H1 (cell line): ENCODE data around the gene ADAM23. TPM values are rescaled to one million over a fixed set of nuclear protein-coding genes. Genes with fewer than 3 reads are reported as not detected.

Experiments
- BACH1 ChIP-seq: IDR thresholded peaks from 2 replicates; pipeline ENCODE4 v1.6.1; 2012; ENCODE audit warnings: low read length, improper control_type of control experiment
- CHD7 ChIP-seq: fragments of 300-600 bp; sonication (generic); IDR thresholded peaks from 2 replicates; pipeline ENCODE4 v1.7.1; 2012; ENCODE audit warnings: low read length, moderate library complexity, mild to moderate bottlenecking, inconsistent platforms; ENCODE audit not compliant: insufficient replicate concordance
- CREB1 ChIP-seq: IDR thresholded peaks from 2 replicates; pipeline ENCODE4 v1.6.1; 2012; ENCODE audit warnings: inconsistent platforms
- KDM1A ChIP-seq: fragments of 200-600, 300-600 bp; sonication (generic); IDR thresholded peaks from 2 replicates; pipeline ENCODE4 v1.7.1; 2016; ENCODE audit warnings: mild to moderate bottlenecking, low read length, borderline replicate concordance
- KDM4A ChIP-seq: IDR thresholded peaks from one replicate; pipeline ENCODE4 v1.7.1; 2012; ENCODE audit warnings: low read depth, mild to moderate bottlenecking, moderate library complexity, low read length, inconsistent platforms; ENCODE audit not compliant: severe bottlenecking
- ZNF274 ChIP-seq: IDR thresholded peaks from 2 replicates; pipeline ENCODE4 v1.7.0; 2012; ENCODE audit warnings: low read length, borderline replicate concordance; ENCODE audit errors: extremely low read depth
- polyA plus RNA-seq, 7 experiments: library from polyadenylated mRNA; depleted of rRNA in 3 of 7; stranded (reverse) in 5 of 7; unstranded in 2 of 7; fragments of >200 nt in 5 of 7; fragments of 200-250 nt in 2 of 7; gene quantifications; 1 replicate in 5 of 7; 2 replicates in 1 of 7; 4 replicates in 1 of 7; pipeline versions ENCODE4 v1.2.1 to v1.2.3, GENCODE V29; 2011 to 2013; ENCODE audit warnings: missing spikeins in 2 of 7, mixed read lengths in 2 of 7
- total RNA-seq: library from RNA; stranded (reverse); fragmentation: NEBNext Ultra II Directional; extraction: Animal tissue kit (Norgen Biotek cat#: 25700); gene quantifications from 2 replicates; pipeline ENCODE4 v1.2.1, GENCODE V29; 2021
- TF ChIP-seq, protein P1 (sequence below): IDR thresholded peaks from 2 replicates; pipeline ENCODE4 v1.6.1; 2012; ENCODE audit warnings: inconsistent platforms

ADAM23 gene
- total and polyA plus RNA-seq, 2 of the 8 experiments (the other 6 are each of a cell fraction or from before 2014, with no cell fraction given), result 9.9 to 20.8 TPM

GRCh38 chr2:206603243-206603642 is 159.9 kb downstream of the ADAM23 start (continued):
- TF ChIP-seq CHD7 (no peak), BACH1 (no peak), ZNF274 (no peak), KDM4A (no peak), CREB1 (no peak), KDM1A (no peak)
- TF ChIP-seq, protein P1, sequence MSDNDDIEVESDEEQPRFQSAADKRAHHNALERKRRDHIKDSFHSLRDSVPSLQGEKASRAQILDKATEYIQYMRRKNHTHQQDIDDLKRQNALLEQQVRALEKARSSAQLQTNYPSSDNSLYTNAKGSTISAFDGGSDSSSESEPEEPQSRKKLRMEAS, result no peak
